ENCODE measurements around the gene ADCY2.

DNA sequence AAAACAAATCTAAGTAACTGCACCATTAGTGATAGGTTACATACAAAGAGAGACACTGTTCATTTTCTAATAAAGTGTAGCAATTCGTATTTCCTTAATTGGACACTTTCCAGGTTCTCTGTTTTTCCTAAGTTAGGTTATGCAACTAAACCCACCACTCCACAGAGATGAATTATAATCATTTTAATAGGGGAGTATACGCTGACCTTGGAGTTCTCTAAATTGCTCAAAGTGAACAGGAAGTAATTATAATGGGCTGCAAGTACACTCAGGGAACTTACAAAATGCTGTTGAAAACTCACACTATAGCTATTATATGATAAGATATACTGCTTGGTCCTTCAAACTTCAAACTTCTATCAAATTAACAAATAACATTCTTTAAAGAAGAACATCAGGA lies 18.2 kb upstream of the ADCY2 start:
- TF ChIP-seq, protein P1, sequence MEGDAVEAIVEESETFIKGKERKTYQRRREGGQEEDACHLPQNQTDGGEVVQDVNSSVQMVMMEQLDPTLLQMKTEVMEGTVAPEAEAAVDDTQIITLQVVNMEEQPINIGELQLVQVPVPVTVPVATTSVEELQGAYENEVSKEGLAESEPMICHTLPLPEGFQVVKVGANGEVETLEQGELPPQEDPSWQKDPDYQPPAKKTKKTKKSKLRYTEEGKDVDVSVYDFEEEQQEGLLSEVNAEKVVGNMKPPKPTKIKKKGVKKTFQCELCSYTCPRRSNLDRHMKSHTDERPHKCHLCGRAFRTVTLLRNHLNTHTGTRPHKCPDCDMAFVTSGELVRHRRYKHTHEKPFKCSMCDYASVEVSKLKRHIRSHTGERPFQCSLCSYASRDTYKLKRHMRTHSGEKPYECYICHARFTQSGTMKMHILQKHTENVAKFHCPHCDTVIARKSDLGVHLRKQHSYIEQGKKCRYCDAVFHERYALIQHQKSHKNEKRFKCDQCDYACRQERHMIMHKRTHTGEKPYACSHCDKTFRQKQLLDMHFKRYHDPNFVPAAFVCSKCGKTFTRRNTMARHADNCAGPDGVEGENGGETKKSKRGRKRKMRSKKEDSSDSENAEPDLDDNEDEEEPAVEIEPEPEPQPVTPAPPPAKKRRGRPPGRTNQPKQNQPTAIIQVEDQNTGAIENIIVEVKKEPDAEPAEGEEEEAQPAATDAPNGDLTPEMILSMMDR (IDR thresholded peaks at IDR 0.05): no peak
- TF ChIP-seq EP300 (IDR thresholded peaks at IDR 0.05): no peak
